ENCODE results near the gene MEIOC. TPM values are rescaled to one million over a fixed set of nuclear protein-coding genes. Genes with fewer than 3 reads are reported as not detected.
"Not testable (repeated sequence)": the region's sequence is repeated elsewhere in the genome, so short reads cannot be mapped to it uniquely, and the experiment has no call there.

MEIOC gene
- total RNA-seq, 2 experiments from 2014 or later: not detected

GRCh38 chr17:44630703-44631102 lies 25.6 kb upstream of the MEIOC start:
- Mint-ChIP-seq H3K9me3 (ENCODE audit: low read depth) (no peaks in the 10 kb centered on the region), H3K4me1 (no peaks in the 10 kb centered on the region), H3K27ac (no peak overlapping the region), H3K36me3 (no peaks in the 10 kb centered on the region), H3K27me3 (peaks cover 21% of the 10 kb centered on the region), H3K4me3 (no peak overlapping the region)
- no peak for ATAC-seq
- no peak for DNase-seq
- CTCF ChIA-PET: interaction anchor here (1.2 to 1.5 kb wide), 2 partner anchors 15 to 176 kb away, joined by 3 to 4 read pairs; no protein-coding TSS in a partner anchor

GRCh38 chr17:44633998-44634397 lies 22.3 kb upstream of the MEIOC start:
- Mint-ChIP-seq H3K27ac (no peak overlapping the region), H3K27me3 (peaks cover 19% of the 10 kb centered on the region), H3K4me3 (no peak overlapping the region), H3K9me3 (ENCODE audit: low read depth) (no peaks in the 10 kb centered on the region), H3K36me3 (no peaks in the 10 kb centered on the region), H3K4me1 (no peaks in the 10 kb centered on the region)
- CTCF ChIA-PET: no interaction called here
- ATAC-seq (no peak), DNase-seq (no peak)

- H3K4me3 Mint-ChIP-seq; H3K4me1 Mint-ChIP-seq; H3K9me3 Mint-ChIP-seq (ENCODE audit: low read depth); DNase-seq; H3K36me3 Mint-ChIP-seq; H3K27ac Mint-ChIP-seq; ATAC-seq; CTCF ChIA-PET: not testable (repeated sequence)
- peaks cover 19% of the 10 kb centered on the region for H3K27me3 Mint-ChIP-seq
Measured at GRCh38 chr17:44634401-44634800, 21.9 kb upstream of the MEIOC start.

- no peaks in the 10 kb centered on the region for H3K4me1 Mint-ChIP-seq
Measured at GRCh38 chr17:44636562-44636961, 19.7 kb upstream of the MEIOC start.

GRCh38 chr17:44637066-44637465 lies 19.2 kb upstream of the MEIOC start:
- no peaks in the 10 kb centered on the region for H3K4me1 Mint-ChIP-seq
- H3K4me3 Mint-ChIP-seq: no peak overlapping the region
- H3K9me3 Mint-ChIP-seq (ENCODE audit: low read depth): no peaks in the 10 kb centered on the region
- H3K27ac Mint-ChIP-seq: no peak overlapping the region
- DNase-seq: no peak
- no peaks in the 10 kb centered on the region for H3K36me3 Mint-ChIP-seq
- CTCF ChIA-PET: interaction anchor here (1.0 kb wide), 1 partner anchor 106 kb away, joined by 4 read pairs; no protein-coding TSS in a partner anchor
- no peak for ATAC-seq
- H3K27me3 Mint-ChIP-seq: peaks cover 25% of the 10 kb centered on the region

More at GRCh38 chr17:44636562-44636961, 19.7 kb upstream of the MEIOC start:
- DNase-seq: no peak
- Mint-ChIP-seq H3K9me3 (ENCODE audit: low read depth) (no peaks in the 10 kb centered on the region), H3K36me3 (no peaks in the 10 kb centered on the region), H3K4me3 (no peak overlapping the region), H3K27ac (no peak overlapping the region), H3K27me3 (peaks cover 22% of the 10 kb centered on the region)
- ATAC-seq: no peak
- CTCF ChIA-PET: interaction anchor here (1.0 kb wide), 1 partner anchor 105 kb away, joined by 4 read pairs; no protein-coding TSS in a partner anchor

- ATAC-seq (no peak), DNase-seq (no peak)
- CTCF ChIA-PET: no interaction called here
- Mint-ChIP-seq H3K27ac (no peak overlapping the region), H3K4me3 (no peak overlapping the region), H3K36me3 (no peaks in the 10 kb centered on the region), H3K27me3 (peaks cover 33% of the 10 kb centered on the region), H3K9me3 (ENCODE audit: low read depth) (no peaks in the 10 kb centered on the region), H3K4me1 (no peaks in the 10 kb centered on the region)
Measured at GRCh38 chr17:44642834-44643233, 13.4 kb upstream of the MEIOC start.

- ATAC-seq (no peak), DNase-seq (no peak)
- CTCF ChIA-PET: no interaction called here
- peaks cover 49% of the 10 kb centered on the region for H3K27me3 Mint-ChIP-seq
- H3K36me3 Mint-ChIP-seq: no peaks in the 10 kb centered on the region
- no peaks in the 10 kb centered on the region for H3K9me3 Mint-ChIP-seq (ENCODE audit: low read depth)
- H3K4me3 Mint-ChIP-seq: no peak overlapping the region
- no peaks in the 10 kb centered on the region for H3K4me1 Mint-ChIP-seq
- no peak overlapping the region for H3K27ac Mint-ChIP-seq
Measured at GRCh38 chr17:44645341-44645740, 10.9 kb upstream of the MEIOC start.

GRCh38 chr17:44646280-44646679 lies 10.0 kb upstream of the MEIOC start:
- Mint-ChIP-seq H3K27me3 (peaks cover 58% of the 10 kb centered on the region), H3K36me3 (no peaks in the 10 kb centered on the region), H3K27ac (no peak overlapping the region), H3K4me1 (no peaks in the 10 kb centered on the region), H3K9me3 (ENCODE audit: low read depth) (no peaks in the 10 kb centered on the region), H3K4me3 (no peak overlapping the region)
- DNase-seq (no peak), ATAC-seq (no peak)
- CTCF ChIA-PET: interaction anchor here (0.7 kb wide), 1 partner anchor 47 kb away, joined by 3 read pairs; no protein-coding TSS in a partner anchor

- CTCF ChIA-PET: no interaction called here
- DNase-seq (no peak), ATAC-seq (no peak)
- Mint-ChIP-seq H3K9me3 (ENCODE audit: low read depth) (no peaks in the 10 kb centered on the region), H3K27ac (no peak overlapping the region), H3K36me3 (no peaks in the 10 kb centered on the region), H3K4me3 (no peak overlapping the region), H3K4me1 (no peaks in the 10 kb centered on the region), H3K27me3 (peaks cover 54% of the 10 kb centered on the region)
Measured at GRCh38 chr17:44647736-44648135, 8.5 kb upstream of the MEIOC start.

GRCh38 chr17:44648963-44649362 lies 7.3 kb upstream of the MEIOC start:
- no peak for DNase-seq
- Mint-ChIP-seq H3K36me3 (no peaks in the 10 kb centered on the region), H3K27ac (no peak overlapping the region), H3K27me3 (peaks cover 51% of the 10 kb centered on the region), H3K4me3 (no peak overlapping the region), H3K4me1 (no peaks in the 10 kb centered on the region), H3K9me3 (ENCODE audit: low read depth) (no peaks in the 10 kb centered on the region)
- CTCF ChIA-PET: no interaction called here
- ATAC-seq: no peak

- Mint-ChIP-seq H3K27me3 (peaks cover 57% of the 10 kb centered on the region), H3K36me3 (no peaks in the 10 kb centered on the region), H3K9me3 (ENCODE audit: low read depth) (no peaks in the 10 kb centered on the region), H3K4me1 (no peaks in the 10 kb centered on the region), H3K27ac (no peak overlapping the region), H3K4me3 (no peak overlapping the region)
- CTCF ChIA-PET: no interaction called here
- ATAC-seq: no peak
- DNase-seq: no peak
Measured at GRCh38 chr17:44651228-44651627, 5.0 kb upstream of the MEIOC start.

GRCh38 chr17:44652727-44653126 lies 3.5 kb upstream of the MEIOC start:
- CTCF ChIA-PET: no interaction called here
- H3K9me3 Mint-ChIP-seq (ENCODE audit: low read depth): no peaks in the 10 kb centered on the region
- H3K4me1 Mint-ChIP-seq: peaks cover 3% of the 10 kb centered on the region
- ATAC-seq (no peak), DNase-seq (no peak)
- H3K27me3 Mint-ChIP-seq: peaks cover 63% of the 10 kb centered on the region
- H3K4me3 Mint-ChIP-seq: no peak overlapping the region
- no peak overlapping the region for H3K27ac Mint-ChIP-seq
- peaks cover 2% of the 10 kb centered on the region for H3K36me3 Mint-ChIP-seq

GRCh38 chr17:44653384-44653783 lies 2.9 kb upstream of the MEIOC start:
- Mint-ChIP-seq H3K9me3 (ENCODE audit: low read depth) (no peaks in the 10 kb centered on the region), H3K27me3 (peaks cover 57% of the 10 kb centered on the region), H3K36me3 (peaks cover 2% of the 10 kb centered on the region), H3K4me1 (peaks cover 3% of the 10 kb centered on the region), H3K27ac (no peak overlapping the region), H3K4me3 (no peak overlapping the region)
- ATAC-seq (no peak), DNase-seq (no peak)
- CTCF ChIA-PET: no interaction called here

- H3K27ac Mint-ChIP-seq: no peak overlapping the region
- peaks cover 51% of the 10 kb centered on the region for H3K27me3 Mint-ChIP-seq
- CTCF ChIA-PET: no interaction called here
Measured at GRCh38 chr17:44653954-44654353, 2.3 kb upstream of the MEIOC start.

GRCh38 chr17:44661835-44662234 lies 5.6 kb downstream of the MEIOC start:
- DNase-seq: no peak
- peaks cover 3% of the 10 kb centered on the region for H3K4me1 Mint-ChIP-seq
- H3K27ac Mint-ChIP-seq: no peak overlapping the region
- no peak overlapping the region for H3K4me3 Mint-ChIP-seq
- peaks cover 2% of the 10 kb centered on the region for H3K36me3 Mint-ChIP-seq
- H3K27me3 Mint-ChIP-seq: peaks cover 30% of the 10 kb centered on the region
- H3K9me3 Mint-ChIP-seq (ENCODE audit: low read depth): no peaks in the 10 kb centered on the region
- CTCF ChIA-PET: no interaction called here
- ATAC-seq: no peak

More at GRCh38 chr17:44653954-44654353, 2.3 kb upstream of the MEIOC start:
- Mint-ChIP-seq H3K9me3 (ENCODE audit: low read depth) (no peaks in the 10 kb centered on the region), H3K4me1 (peaks cover 3% of the 10 kb centered on the region), H3K36me3 (peaks cover 2% of the 10 kb centered on the region), H3K4me3 (no peak overlapping the region)
- no peak for ATAC-seq
- DNase-seq: no peak

Measured in activated CD8-positive, alpha-beta memory T cell treated with anti-CD3 and anti-CD28 coated beads, Interleukin-2, amount 10 ng/mL, durations not matched to agents 7 days and 5 days (primary cell).